Neural cell (in vitro differentiated cells): ENCODE measurements around the gene PPP1R8.

Source experiments
- CTCF ChIP-seq: fragments of 450-650 bp; IDR thresholded peaks from 2 replicates; pipeline ENCODE4 v1.5.1; 2014; ENCODE audit warnings: antibody characterized with exemption, mild to moderate bottlenecking, moderate library complexity; ENCODE audit not compliant: poor library complexity, severe bottlenecking
- POLR2AphosphoS5 ChIP-seq: IDR thresholded peaks from 2 replicates; pipeline ENCODE4 v1.6.1; 2012
- SMC3 ChIP-seq: fragments of 450-650 bp; conservative IDR thresholded peaks from 2 replicates; pipeline ENCODE4 v1.6.1; 2014; ENCODE audit warnings: antibody characterized with exemption, mild to moderate bottlenecking, moderate library complexity; ENCODE audit not compliant: poor library complexity

GRCh38 chr1:27785781-27786455 lies 44.7 kb upstream of the PPP1R8 start:
- TF ChIP-seq CTCF (no peak), SMC3 (no peak), POLR2AphosphoS5 (no peak)
